NT2/D1 (cell line): ENCODE results near the gene RERE.

ENCODE experiments used
- SUZ12 ChIP-seq: IDR thresholded peaks from 2 replicates; pipeline ENCODE4 v1.6.1; 2011; ENCODE audit not compliant: insufficient read length, insufficient read depth; ENCODE audit errors: extremely low read depth
- YY1 ChIP-seq: IDR thresholded peaks from 2 replicates; pipeline ENCODE4 v1.6.1; 2011; ENCODE audit not compliant: insufficient read length, insufficient read depth
- ZNF274 ChIP-seq: IDR thresholded peaks from 2 replicates; pipeline ENCODE4 v1.6.1; 2011; ENCODE audit warnings: mild to moderate bottlenecking, low read depth, low read length

GRCh38 chr1:8540261-8540941 lies 277.0 kb downstream of the RERE start:
- no peak for TF ChIP-seq ZNF274
- no peak for TF ChIP-seq YY1
- no peak for TF ChIP-seq SUZ12
